LNCaP clone FGC (cell line): ENCODE measurements around the gene SULT4A1.

ENCODE experiments used
- DNase-seq: peaks from one replicate; pipeline ENCODE4 v3.0.0-alpha.2; 2011; ENCODE audit warnings: low read depth
- H3K4me3 ChIP-seq: 2 replicates; pipeline ENCODE4 v1.5.1; 2011; ENCODE audit warnings: mild to moderate bottlenecking, low read depth, low read length, control low read depth
- CTCF ChIP-seq: IDR thresholded peaks from 2 replicates; pipeline ENCODE4 v1.5.1; 2012; ENCODE audit warnings: mild to moderate bottlenecking; ENCODE audit not compliant: control insufficient read depth, insufficient read depth; ENCODE audit errors: extremely low read depth

Gene SULT4A1

GRCh38 chr22:43814264-43814663 lies 48.0 kb downstream of the SULT4A1 start:
- no peak for DNase-seq
- no peak for TF ChIP-seq CTCF
- H3K4me3 ChIP-seq: no peak overlapping the region

- H3K4me3 ChIP-seq: peak overlapping the region; percentile 92
- no peak for DNase-seq
- TF ChIP-seq CTCF: no peak
Observed at GRCh38 chr22:43812890-43813289, 49.4 kb downstream of the SULT4A1 start.

- H3K4me3 ChIP-seq: peak within 1 kb of the TSS; percentile 92
- DNase-seq: peak; percentile 67
- TF ChIP-seq CTCF: no peak
Observed at GRCh38 chr22:43812149-43812842, 50.0 kb downstream of the SULT4A1 start, which contains the start of gene EFCAB6. Gene EFCAB6 (minus strand): TSS chr22:43812305. CDS start chr22:43782318, 29,987 bp downstream.

GRCh38 chr22:43811777-43812148 lies 50.5 kb downstream of the SULT4A1 start:
- TF ChIP-seq CTCF: no peak
- H3K4me3 ChIP-seq: peak overlapping the region; percentile 92
- no peak for DNase-seq

GRCh38 chr22:43802897-43803495 lies 59.3 kb downstream of the SULT4A1 start:
- DNase-seq: no peak
- no peak overlapping the region for H3K4me3 ChIP-seq
- no peak for TF ChIP-seq CTCF

- TF ChIP-seq CTCF: no peak
- no peak overlapping the region for H3K4me3 ChIP-seq
- DNase-seq: no peak
Observed at GRCh38 chr22:43800970-43801369, 61.3 kb downstream of the SULT4A1 start.
